HFFc6 (cell line): Measurements from ENCODE around the gene SUCLG2. TPM values are rescaled to one million over a fixed set of nuclear protein-coding genes. Genes with fewer than 3 reads are reported as not detected.

Source experiments
- DNase-seq: peaks from one replicate; pipeline ENCODE4 v3.0.0-alpha.2; 2018
- H3K27ac Mint-ChIP-seq: 2 replicates; pipeline ENCODE4 v1.8.0; 2020; ENCODE audit warnings: mild to moderate bottlenecking, mixed read lengths
- H3K27me3 Mint-ChIP-seq: 2 replicates; pipeline ENCODE4 v1.8.0; 2021; ENCODE audit warnings: mild to moderate bottlenecking, moderate library complexity, mixed read lengths; ENCODE audit not compliant: insufficient read depth
- H3K36me3 Mint-ChIP-seq: 2 replicates; pipeline ENCODE4 v1.8.0; 2021; ENCODE audit warnings: low read depth, mixed read lengths
- H3K4me1 Mint-ChIP-seq: 2 replicates; pipeline ENCODE4 v1.8.0; 2020; ENCODE audit warnings: low read depth, mixed read lengths
- H3K4me3 Mint-ChIP-seq: 2 replicates; pipeline ENCODE4 v1.8.0; 2020; ENCODE audit warnings: mild to moderate bottlenecking, moderate library complexity, mixed read lengths
- H3K9me3 Mint-ChIP-seq: 2 replicates; pipeline ENCODE4 v1.8.0; 2020; ENCODE audit warnings: mild to moderate bottlenecking, mixed read lengths
- total RNA-seq, 6 experiments: library from RNA; stranded (reverse); fragmentation: NEBNext Ultra II Directional; extraction: Animal tissue kit (Norgen Biotek cat#: 25700); gene quantifications; 2 replicates in 1 of 6; 3 replicates in 5 of 6; pipeline ENCODE4 v1.2.3, GENCODE V29; 2021
- TF ChIP-seq, protein P1 (sequence below): fragments of 200-600 bp; sonication (generic); IDR thresholded peaks from 2 replicates; pipeline ENCODE4 v1.5.0; 2021; ENCODE audit warnings: antibody characterized with exemption, mild to moderate bottlenecking

The SUCLG2 gene
- total RNA-seq, 6 experiments from 2014 or later = 50.2 to 81.4 (median 75.2) TPM

- no peaks in the 10 kb centered on the region for H3K9me3 Mint-ChIP-seq
- H3K4me3 Mint-ChIP-seq = no peak overlapping the region
- DNase-seq = peak; percentile 21
- no peaks in the 10 kb centered on the region for H3K27me3 Mint-ChIP-seq
- no peaks in the 10 kb centered on the region for H3K36me3 Mint-ChIP-seq
- H3K27ac Mint-ChIP-seq = no peak overlapping the region
- peaks cover 8% of the 10 kb centered on the region for H3K4me1 Mint-ChIP-seq
- TF ChIP-seq, protein P1, sequence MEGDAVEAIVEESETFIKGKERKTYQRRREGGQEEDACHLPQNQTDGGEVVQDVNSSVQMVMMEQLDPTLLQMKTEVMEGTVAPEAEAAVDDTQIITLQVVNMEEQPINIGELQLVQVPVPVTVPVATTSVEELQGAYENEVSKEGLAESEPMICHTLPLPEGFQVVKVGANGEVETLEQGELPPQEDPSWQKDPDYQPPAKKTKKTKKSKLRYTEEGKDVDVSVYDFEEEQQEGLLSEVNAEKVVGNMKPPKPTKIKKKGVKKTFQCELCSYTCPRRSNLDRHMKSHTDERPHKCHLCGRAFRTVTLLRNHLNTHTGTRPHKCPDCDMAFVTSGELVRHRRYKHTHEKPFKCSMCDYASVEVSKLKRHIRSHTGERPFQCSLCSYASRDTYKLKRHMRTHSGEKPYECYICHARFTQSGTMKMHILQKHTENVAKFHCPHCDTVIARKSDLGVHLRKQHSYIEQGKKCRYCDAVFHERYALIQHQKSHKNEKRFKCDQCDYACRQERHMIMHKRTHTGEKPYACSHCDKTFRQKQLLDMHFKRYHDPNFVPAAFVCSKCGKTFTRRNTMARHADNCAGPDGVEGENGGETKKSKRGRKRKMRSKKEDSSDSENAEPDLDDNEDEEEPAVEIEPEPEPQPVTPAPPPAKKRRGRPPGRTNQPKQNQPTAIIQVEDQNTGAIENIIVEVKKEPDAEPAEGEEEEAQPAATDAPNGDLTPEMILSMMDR = peak; percentile 60
These were observed 296.6 kb downstream of the SUCLG2 start for GRCh38 chr3:67357610-67358458.

- H3K36me3 Mint-ChIP-seq = 0 out of 2 replicates have a peak, but pooled peaks cover 3% of the 10 kb centered on the region
- H3K27ac Mint-ChIP-seq = no peak overlapping the region
- H3K9me3 Mint-ChIP-seq = peaks cover 8% of the 10 kb centered on the region
- no peaks in the 10 kb centered on the region; the same call in 1 of the 2 replicates for H3K27me3 Mint-ChIP-seq
- TF ChIP-seq, protein P1 = no peak
- no peak overlapping the region for H3K4me3 Mint-ChIP-seq
- H3K4me1 Mint-ChIP-seq = no peaks in the 10 kb centered on the region
- DNase-seq = no peak
These were observed 304.7 kb downstream of the SUCLG2 start for GRCh38 chr3:67349551-67350174.

- no peak overlapping the region for H3K4me3 Mint-ChIP-seq
- peaks cover 13% of the 10 kb centered on the region for H3K9me3 Mint-ChIP-seq
- 0 out of 2 replicates have a peak, but pooled peaks cover 7% of the 10 kb centered on the region for H3K36me3 Mint-ChIP-seq
- H3K4me1 Mint-ChIP-seq = no peaks in the 10 kb centered on the region
- H3K27me3 Mint-ChIP-seq = no peaks in the 10 kb centered on the region; the same call in 1 of the 2 replicates
- DNase-seq = no peak
- H3K27ac Mint-ChIP-seq = no peak overlapping the region
- TF ChIP-seq, protein P1 = no peak
These were observed 308.3 kb downstream of the SUCLG2 start for GRCh38 chr3:67346081-67346480.

- DNase-seq = no peak
- Mint-ChIP-seq H3K9me3 (peaks cover 27% of the 10 kb centered on the region), H3K27ac (no peak overlapping the region), H3K4me1 (no peaks in the 10 kb centered on the region), H3K36me3 (no peaks in the 10 kb centered on the region), H3K4me3 (no peak overlapping the region), H3K27me3 (no peaks in the 10 kb centered on the region)
- TF ChIP-seq, protein P1 = no peak
These were observed 318.6 kb downstream of the SUCLG2 start for GRCh38 chr3:67335813-67336212.

GRCh38 chr3:67334588-67334987 lies 319.8 kb downstream of the SUCLG2 start:
- Mint-ChIP-seq H3K27ac (no peak overlapping the region), H3K9me3 (peaks cover 18% of the 10 kb centered on the region), H3K36me3 (no peaks in the 10 kb centered on the region), H3K4me1 (no peaks in the 10 kb centered on the region), H3K27me3 (no peaks in the 10 kb centered on the region), H3K4me3 (no peak overlapping the region)
- no peak for DNase-seq
- TF ChIP-seq, protein P1 = no peak
